Retinal pigment epithelial cell (primary cell): ENCODE measurements around the gene WDR49.
A peak's percentile ranks its signal among the peaks of the same experiment; 100 is the strongest.

Source experiments
- DNase-seq: peaks from one replicate; pipeline ENCODE4 v3.0.0-alpha.2; 2010; ENCODE audit warnings: low read depth
- H3K4me3 ChIP-seq: 2 replicates; pipeline ENCODE4 v1.5.1; 2011; ENCODE audit warnings: mild to moderate bottlenecking, low read length, control low read depth, moderate library complexity
- CTCF ChIP-seq: conservative IDR thresholded peaks from 2 replicates; pipeline ENCODE4 v1.5.1; 2011; ENCODE audit warnings: low read depth, low read length, control low read depth, inconsistent platforms

WDR49 gene

GRCh38 chr3:167456157-167456799 is 197.5 kb downstream of the WDR49 start:
- TF ChIP-seq CTCF, result no peak
- no peak overlapping the region for H3K4me3 ChIP-seq
- DNase-seq, result no peak

GRCh38 chr3:167453815-167454214 is 199.9 kb downstream of the WDR49 start:
- no peak for DNase-seq
- no peak for TF ChIP-seq CTCF
- H3K4me3 ChIP-seq, result no peak overlapping the region

- no peak for DNase-seq
- TF ChIP-seq CTCF, result no peak
- H3K4me3 ChIP-seq, result no peak overlapping the region
Measured at GRCh38 chr3:167451282-167451681, 202.5 kb downstream of the WDR49 start.

GRCh38 chr3:167450675-167451074 is 203.1 kb downstream of the WDR49 start:
- DNase-seq, result peak; percentile 8
- H3K4me3 ChIP-seq, result no peak overlapping the region
- TF ChIP-seq CTCF, result no peak

- no peak for DNase-seq
- no peak overlapping the region for H3K4me3 ChIP-seq
- TF ChIP-seq CTCF, result no peak
Measured at GRCh38 chr3:167450195-167450594, 203.5 kb downstream of the WDR49 start.

- TF ChIP-seq CTCF, result no peak
- DNase-seq, result no peak
- no peak overlapping the region for H3K4me3 ChIP-seq
Measured at GRCh38 chr3:167445491-167445890, 208.3 kb downstream of the WDR49 start.

GRCh38 chr3:167441256-167441655 is 212.5 kb downstream of the WDR49 start:
- TF ChIP-seq CTCF, result no peak
- no peak for DNase-seq
- no peak overlapping the region for H3K4me3 ChIP-seq
